Activated CD8-positive, alpha-beta memory T cell treated with anti-CD3 and anti-CD28 coated beads, Interleukin-2, amount 50 U/mL, for 4 hours (primary cell): ENCODE results near the gene PPP1R1A.

Source experiments
- DNase-seq: peaks from one replicate; pipeline ENCODE4 v3.0.0-alpha.2; 2020

The PPP1R1A gene

DNA sequence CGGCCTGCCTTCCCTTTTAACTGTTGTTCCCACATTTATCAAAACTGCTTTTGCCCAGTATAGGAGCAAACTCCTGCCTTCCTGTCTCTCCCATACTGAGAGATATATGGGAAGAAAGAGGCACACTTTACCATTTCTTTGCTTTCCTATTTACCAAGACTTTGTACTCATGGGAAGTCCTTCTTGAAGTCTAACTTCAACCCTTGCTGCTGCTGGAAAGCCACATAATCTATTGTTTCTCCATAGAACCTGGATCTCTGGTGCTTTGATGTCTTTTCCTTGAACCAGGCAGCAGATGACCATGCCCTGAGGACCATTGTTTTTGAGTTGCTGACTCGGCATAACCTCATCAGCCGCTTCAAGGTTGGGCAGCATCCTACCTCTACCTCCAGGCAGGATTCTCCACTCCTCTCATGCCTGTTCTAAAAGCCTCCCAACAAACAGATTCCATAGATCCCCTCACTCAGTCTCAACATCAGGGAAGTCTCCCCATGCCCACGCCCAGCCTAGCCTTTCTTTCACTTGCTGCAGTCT, 18.4 kb downstream of the PPP1R1A start:
- DNase-seq: no peak

GRCh38 chr12:54569072-54569471, 19.4 kb downstream of the PPP1R1A start:
- DNase-seq: no peak

DNA sequence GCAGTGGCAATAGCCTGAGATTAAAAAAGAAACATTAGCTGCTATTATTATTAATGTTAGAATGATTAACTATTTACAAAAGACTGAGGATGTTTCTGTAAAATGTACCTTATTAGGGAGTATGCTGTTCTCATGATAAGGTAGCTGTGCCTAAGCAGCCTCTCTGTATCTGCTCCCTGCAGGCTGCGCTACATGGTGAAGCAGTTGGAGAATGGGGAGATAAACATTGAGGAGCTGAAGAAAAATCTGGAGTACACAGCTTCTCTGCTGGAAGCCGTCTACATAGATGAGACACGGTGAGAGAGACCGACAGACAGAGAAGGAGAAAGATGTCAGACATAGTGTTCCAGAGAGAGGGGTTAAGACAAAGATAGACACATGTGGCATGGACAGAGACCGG, 21.7 kb downstream of the PPP1R1A start:
- DNase-seq: no peak

DNA sequence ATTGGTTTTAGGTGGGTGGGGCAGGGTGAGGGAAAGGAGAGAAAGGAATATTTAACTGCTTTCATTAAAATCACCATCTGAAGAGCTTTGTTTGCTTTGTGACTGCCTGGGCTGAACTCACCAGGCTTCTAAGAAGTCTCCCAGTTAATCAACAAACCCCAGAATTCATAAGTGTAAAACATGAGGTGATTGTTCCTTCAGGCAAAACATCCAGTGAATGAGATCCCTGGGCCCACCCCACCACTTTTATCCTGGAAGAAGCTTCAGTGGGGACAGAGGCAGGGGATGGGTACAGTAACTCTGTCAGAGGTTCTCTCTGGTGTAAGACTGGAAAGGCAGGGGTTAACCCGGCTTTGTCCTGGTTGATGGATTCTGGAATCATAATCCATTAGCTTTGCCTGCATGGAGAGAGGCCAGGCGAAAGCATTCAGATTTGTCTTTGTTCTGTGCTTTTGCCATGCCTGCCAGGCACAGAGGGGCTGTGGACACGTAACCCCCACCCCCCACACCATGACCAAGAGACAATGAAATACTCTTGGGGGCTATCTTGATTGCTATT, 22.4 kb downstream of the PPP1R1A start:
- DNase-seq: no peak

DNA sequence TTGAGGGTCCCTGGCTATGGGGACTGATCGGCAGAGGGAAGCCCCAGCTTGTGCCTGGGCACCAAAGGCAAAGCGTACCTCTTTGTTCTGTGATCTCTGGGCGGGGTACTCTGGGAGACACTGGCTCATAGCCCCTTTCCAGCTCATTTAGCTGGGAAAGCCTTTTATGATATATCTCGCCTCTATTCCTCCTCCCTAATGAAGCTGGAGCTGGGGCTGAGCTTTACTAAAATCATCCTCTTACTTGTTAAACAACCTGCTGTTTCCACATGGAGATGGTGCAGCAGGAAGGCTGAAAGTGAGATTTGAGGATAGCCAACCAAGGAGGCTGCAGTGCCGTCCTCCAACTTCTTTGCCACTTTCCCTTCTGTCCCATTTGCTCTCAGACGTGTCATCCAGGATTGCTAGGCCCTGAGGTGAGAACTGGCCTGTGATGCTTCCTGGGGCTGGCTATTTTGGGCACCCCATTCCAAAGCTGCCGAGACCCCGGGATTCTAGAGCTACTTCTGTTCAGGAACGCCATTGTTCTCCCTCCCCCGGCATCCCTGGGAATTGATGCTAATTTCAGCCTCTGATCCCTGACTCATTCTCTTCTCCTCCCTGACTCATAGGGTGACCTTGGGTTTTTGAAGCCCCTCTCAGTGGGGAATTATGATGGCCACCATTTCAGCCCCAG, 23.0 kb downstream of the PPP1R1A start:
- no peak for DNase-seq

DNA sequence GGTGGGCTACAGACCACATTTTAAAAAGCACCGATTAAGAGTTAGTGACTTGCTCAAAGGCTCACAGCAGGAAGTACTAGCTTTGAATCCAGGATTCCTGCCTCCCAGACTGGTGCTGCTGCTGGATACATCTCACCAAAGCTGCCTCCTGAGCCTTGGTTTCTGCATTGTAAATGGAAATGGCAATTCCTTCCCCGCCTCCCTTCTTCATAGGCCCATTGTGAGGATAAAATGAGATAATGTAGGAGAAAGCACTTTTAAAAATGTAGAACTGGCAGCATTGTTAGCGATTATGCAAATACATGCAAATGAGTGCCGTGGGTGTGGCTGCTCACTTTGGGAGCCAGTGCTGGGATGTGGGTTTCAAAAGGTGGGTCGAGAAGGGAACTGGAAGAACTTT, 23.7 kb downstream of the PPP1R1A start:
- DNase-seq: no peak

- no peak for DNase-seq
Observed at GRCh38 chr12:54563787-54564186, 24.7 kb downstream of the PPP1R1A start.

DNA sequence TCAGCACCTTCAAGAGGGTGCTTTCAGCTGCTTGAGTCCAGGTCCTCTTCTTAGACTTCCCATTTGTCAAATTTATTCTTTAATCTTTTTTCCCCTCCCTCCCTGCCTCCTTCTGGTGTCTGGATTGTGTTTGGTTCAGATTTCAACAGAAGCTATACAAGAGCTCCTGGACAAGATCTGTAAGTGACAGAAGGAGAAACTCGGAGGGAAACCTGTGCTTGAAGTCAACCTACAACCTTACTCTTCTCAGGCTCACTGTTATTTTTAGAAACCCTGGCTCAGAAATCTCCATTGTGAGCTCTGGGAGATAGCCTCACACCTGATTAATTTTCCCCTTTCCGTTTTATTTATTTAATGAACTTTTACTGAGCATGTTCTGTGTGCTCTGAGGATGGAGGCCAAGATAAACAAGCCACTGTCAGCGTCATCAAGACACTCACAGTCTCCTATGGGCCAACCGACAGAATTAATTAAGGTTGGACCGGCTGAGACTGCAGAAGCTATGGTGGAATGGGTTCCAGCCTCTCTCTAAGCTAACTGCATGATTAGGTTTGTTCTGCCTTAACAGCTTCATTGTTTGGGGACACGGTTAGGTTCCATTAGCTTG, 25.6 kb downstream of the PPP1R1A start:
- DNase-seq: no peak

DNA sequence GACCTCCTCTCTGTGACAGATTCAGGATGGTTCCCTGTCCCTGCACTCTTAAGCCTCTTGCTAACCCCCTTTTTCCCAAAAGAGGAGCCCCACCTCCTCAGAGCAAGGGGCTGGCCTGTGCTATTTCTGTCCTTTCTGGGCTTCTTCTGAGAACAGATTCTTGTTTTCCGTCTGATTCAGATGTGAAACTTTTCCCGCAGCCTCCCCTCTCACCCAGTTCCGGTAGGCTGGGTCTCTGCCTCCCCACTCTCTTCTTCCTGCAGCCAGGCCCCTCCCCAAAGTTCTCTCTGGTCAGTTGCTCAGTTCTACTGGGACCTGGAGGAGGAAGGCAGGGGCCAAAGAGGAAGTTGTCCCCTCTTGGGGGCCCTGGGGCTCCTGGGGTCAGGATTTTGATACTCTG, 27.3 kb downstream of the PPP1R1A start:
- no peak for DNase-seq

DNA sequence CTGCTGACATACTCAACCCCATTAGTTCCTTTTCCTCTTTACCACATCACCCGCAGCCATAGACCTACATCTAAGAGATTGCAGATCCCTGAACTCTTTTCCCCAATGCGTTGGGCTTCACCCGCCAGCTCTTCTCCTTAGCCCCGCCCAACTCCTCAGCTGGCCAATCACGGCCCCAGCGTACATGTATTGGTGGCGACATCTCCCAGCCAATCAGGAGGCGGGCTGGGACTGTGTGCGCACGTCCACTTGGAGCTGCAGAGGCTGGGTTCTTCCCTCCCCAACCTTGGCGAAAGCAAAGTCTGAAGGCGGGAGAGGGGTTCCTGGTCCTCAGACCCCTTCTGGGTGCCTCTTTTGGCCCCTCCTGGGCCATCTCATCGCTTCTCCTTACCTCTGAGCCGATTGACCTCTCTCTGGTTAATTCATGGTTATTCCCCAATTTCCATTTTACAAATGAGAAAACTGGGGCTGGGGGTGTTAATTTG, 28.0 kb downstream of the PPP1R1A start:
- DNase-seq: peak; percentile 81

- no peak for DNase-seq
Observed at GRCh38 chr12:54558759-54559158, 29.7 kb downstream of the PPP1R1A start.

DNA sequence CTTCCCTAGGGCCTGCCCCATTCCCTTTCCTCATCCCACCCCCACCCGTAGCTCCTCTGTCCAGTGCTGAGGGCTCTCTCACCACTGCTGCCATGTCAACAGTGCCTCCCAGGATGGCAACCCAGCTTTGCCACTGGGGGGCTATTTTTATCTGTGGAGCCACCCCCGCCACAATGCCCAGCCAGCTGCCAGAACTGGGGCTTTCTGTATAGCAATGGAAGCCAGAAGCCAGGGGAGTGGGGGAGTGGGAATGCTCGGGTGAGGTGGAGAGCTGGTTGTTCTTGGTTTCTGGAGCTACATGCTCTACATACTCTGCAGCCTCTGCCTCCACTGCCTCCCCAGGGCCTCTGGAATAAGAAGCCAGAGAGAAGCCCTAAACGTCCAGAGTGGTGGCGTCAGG, 30.1 kb downstream of the PPP1R1A start:
- DNase-seq: no peak

DNA sequence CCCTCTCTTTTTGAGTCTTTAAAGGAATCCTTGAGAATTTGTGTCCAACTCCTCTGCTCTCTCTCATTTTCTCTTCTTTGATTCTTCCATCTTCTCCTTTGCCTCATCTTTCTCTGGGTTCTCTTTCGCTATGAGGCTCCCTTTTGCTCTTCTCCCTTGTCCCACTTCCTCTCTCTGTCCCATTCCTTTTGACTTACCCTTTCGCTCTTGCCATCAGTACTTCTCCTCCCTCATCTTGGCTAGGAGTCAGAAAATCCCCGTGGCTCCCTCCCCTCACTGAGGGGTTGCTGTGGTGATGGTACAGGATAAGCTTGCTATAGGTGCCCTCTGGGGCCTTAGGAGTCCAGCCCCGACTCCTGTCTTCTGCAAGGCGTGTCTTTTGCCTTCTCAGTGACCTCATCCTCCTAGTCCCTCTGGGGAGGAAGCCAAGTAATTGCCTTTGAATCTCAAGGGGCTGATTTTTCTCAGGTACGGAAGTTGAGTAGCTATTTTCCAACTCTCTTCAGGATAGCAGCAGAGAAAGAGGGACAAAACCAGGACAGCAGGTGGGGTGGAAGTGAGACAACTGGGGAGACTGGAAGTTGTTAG, 32.7 kb downstream of the PPP1R1A start:
- DNase-seq: no peak

- DNase-seq: peak; percentile 32
Observed at GRCh38 chr12:54549774-54550451, 38.5 kb downstream of the PPP1R1A start.

GRCh38 chr12:54546511-54546910, 41.9 kb downstream of the PPP1R1A start:
- no peak for DNase-seq

- no peak for DNase-seq
Observed at GRCh38 chr12:54544743-54545142, 43.7 kb downstream of the PPP1R1A start.

GRCh38 chr12:54543526-54543925, 44.9 kb downstream of the PPP1R1A start:
- DNase-seq: no peak

- no peak for DNase-seq
Observed at GRCh38 chr12:54541751-54542290, 46.6 kb downstream of the PPP1R1A start.

DNA sequence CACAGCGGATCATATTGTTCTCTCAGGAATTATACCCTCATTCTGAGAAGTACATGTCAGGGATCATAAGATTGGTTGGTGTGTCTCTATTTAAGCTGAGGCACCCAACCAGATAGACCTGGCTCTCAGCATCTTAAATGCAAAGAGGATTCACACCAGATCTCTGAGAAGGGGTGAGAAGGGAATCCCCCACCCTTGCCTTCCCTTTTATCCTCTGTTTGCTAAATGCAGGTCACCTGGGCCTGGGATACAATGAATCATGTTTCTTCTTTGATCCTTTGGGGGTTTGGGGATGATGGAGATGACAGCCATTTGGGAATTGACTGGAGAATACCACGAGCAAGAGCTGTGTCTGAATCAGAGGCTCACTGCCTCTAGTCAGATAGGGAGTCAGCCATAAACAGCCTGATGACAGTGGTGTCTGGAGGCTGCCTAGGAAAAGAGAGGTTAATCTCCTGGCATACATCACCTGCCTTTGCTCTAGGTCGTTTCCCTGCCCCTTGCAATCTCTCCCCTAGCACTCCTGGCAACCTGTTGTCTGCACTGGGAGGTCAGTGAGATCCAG, 50.2 kb downstream of the PPP1R1A start:
- DNase-seq: no peak

- no peak for DNase-seq
Observed at GRCh38 chr12:54535474-54535873, 53.0 kb downstream of the PPP1R1A start.

DNA sequence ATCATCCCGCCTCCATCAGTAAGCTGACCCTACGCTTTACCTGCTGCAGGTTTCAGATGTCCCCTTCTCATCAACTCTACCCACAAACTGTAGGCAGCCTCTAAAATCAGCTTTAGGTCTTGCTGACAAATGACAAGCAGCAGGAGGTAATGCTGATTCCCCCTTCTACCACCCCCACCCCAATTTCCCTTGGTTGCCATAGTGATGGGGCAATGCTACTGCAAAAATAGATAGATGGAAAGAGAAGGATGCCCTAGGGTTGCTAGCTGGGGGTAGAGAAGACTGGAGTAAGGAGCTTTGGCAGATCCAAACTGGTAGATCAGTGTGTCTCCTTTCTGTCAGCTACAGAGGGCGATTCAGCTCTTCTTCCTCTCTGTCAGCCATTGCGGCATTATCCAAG, 58.9 kb downstream of the PPP1R1A start:
- no peak for DNase-seq
